Ecto neural progenitor cell (in vitro differentiated cells): Measurements from ENCODE around the gene SEMA3G.

Experiments
- DNase-seq: peaks from one replicate; pipeline ENCODE4 v3.0.0-alpha.2; 2018; ENCODE audit warnings: low spot score

Gene SEMA3G

GRCh38 chr3:52408466-52408865 lies 36.4 kb downstream of the SEMA3G start:
- DNase-seq: no peak

GRCh38 chr3:52407779-52408178 lies 37.1 kb downstream of the SEMA3G start:
- no peak for DNase-seq

- DNase-seq: no peak
Measured at GRCh38 chr3:52406791-52407510, 38.0 kb downstream of the SEMA3G start.

- no peak for DNase-seq
Measured at GRCh38 chr3:52406231-52406661, 38.7 kb downstream of the SEMA3G start.

GRCh38 chr3:52405601-52406110 lies 39.2 kb downstream of the SEMA3G start:
- no peak for DNase-seq

GRCh38 chr3:52405066-52405465 lies 39.8 kb downstream of the SEMA3G start:
- no peak for DNase-seq

GRCh38 chr3:52404391-52404790 lies 40.5 kb downstream of the SEMA3G start:
- no peak for DNase-seq

- no peak for DNase-seq
Measured at GRCh38 chr3:52403955-52404354, 40.9 kb downstream of the SEMA3G start.

- no peak for DNase-seq
Measured at GRCh38 chr3:52403271-52403841, 41.5 kb downstream of the SEMA3G start.

GRCh38 chr3:52402706-52403270 lies 42.1 kb downstream of the SEMA3G start:
- DNase-seq: no peak

- DNase-seq: no peak
Measured at GRCh38 chr3:52402101-52402521, 42.8 kb downstream of the SEMA3G start.

GRCh38 chr3:52401551-52401950 lies 43.4 kb downstream of the SEMA3G start:
- DNase-seq: no peak

GRCh38 chr3:52401021-52401420 lies 43.9 kb downstream of the SEMA3G start:
- no peak for DNase-seq

GRCh38 chr3:52400275-52400793 lies 44.6 kb downstream of the SEMA3G start:
- DNase-seq: no peak

- DNase-seq: no peak
Measured at GRCh38 chr3:52399593-52399992, 45.3 kb downstream of the SEMA3G start.

GRCh38 chr3:52399131-52399530 lies 45.8 kb downstream of the SEMA3G start:
- no peak for DNase-seq

- DNase-seq: no peak
Measured at GRCh38 chr3:52398670-52399081, 46.2 kb downstream of the SEMA3G start.

GRCh38 chr3:52397676-52398399 lies 47.1 kb downstream of the SEMA3G start:
- no peak for DNase-seq

- DNase-seq: no peak
Measured at GRCh38 chr3:52396907-52397591, 47.9 kb downstream of the SEMA3G start.

- no peak for DNase-seq
Measured at GRCh38 chr3:52396011-52396906, 48.6 kb downstream of the SEMA3G start.

- DNase-seq: no peak
Measured at GRCh38 chr3:52395503-52395865, 49.4 kb downstream of the SEMA3G start.
